HuH-7 (cell line): Measurements from ENCODE around the gene YWHAB.
A peak's percentile ranks its signal among the peaks of the same experiment; 100 is the strongest.
"Not testable (repeated sequence)": the region's sequence is repeated elsewhere in the genome, so short reads cannot be mapped to it uniquely, and the experiment has no call there.

ENCODE experiments used
- DNase-seq: peaks from one replicate; pipeline ENCODE4 v3.0.0; 2011; ENCODE audit warnings: low spot score

The YWHAB gene

GRCh38 chr20:44866703-44867335 is 18.7 kb upstream of the YWHAB start:
- DNase-seq, result no peak

- DNase-seq, result no peak
These were observed 16.0 kb upstream of the YWHAB start for GRCh38 chr20:44869471-44869870.

GRCh38 chr20:44882360-44882759 is 3.1 kb upstream of the YWHAB start:
- DNase-seq, result not testable (repeated sequence)

GRCh38 chr20:44883214-44883902 is 2.1 kb upstream of the YWHAB start:
- DNase-seq, result no peak

GRCh38 chr20:44884907-44885391 is 556 bp upstream of the YWHAB start:
- DNase-seq, result no peak

GRCh38 chr20:44886266-44886651 is 754 bp downstream of the YWHAB start:
- peak; percentile 14 for DNase-seq

GRCh38 chr20:44886828-44887227 is 1.3 kb downstream of the YWHAB start:
- DNase-seq, result no peak

GRCh38 chr20:44887466-44887865 is 2.0 kb downstream of the YWHAB start:
- no peak for DNase-seq

- no peak for DNase-seq
These were observed 3.0 kb downstream of the YWHAB start for GRCh38 chr20:44888226-44889103.

GRCh38 chr20:44891826-44892225 is 6.3 kb downstream of the YWHAB start:
- no peak for DNase-seq

- no peak for DNase-seq
These were observed 9.5 kb downstream of the YWHAB start for GRCh38 chr20:44894959-44895358.

- no peak for DNase-seq
These were observed 11.1 kb downstream of the YWHAB start for GRCh38 chr20:44896583-44896982.

- DNase-seq, result no peak
These were observed 11.6 kb downstream of the YWHAB start for GRCh38 chr20:44897133-44897532.

- no peak for DNase-seq
These were observed 14.8 kb downstream of the YWHAB start for GRCh38 chr20:44900231-44900854.

GRCh38 chr20:44901974-44902373 is 16.5 kb downstream of the YWHAB start:
- DNase-seq, result no peak

GRCh38 chr20:44904377-44904776 is 18.9 kb downstream of the YWHAB start:
- DNase-seq, result no peak

- DNase-seq, result no peak
These were observed 23.7 kb downstream of the YWHAB start for GRCh38 chr20:44908987-44909871.

- DNase-seq, result peak; percentile 86
These were observed 24.6 kb downstream of the YWHAB start, which contains the start of gene PABPC1L for GRCh38 chr20:44909872-44910689. Gene PABPC1L, plus strand, starts transcription at chr20:44910060. Its CDS starts 84 bp downstream, at chr20:44910144.

GRCh38 chr20:44910690-44911262 is 25.3 kb downstream of the YWHAB start:
- peak; percentile 32 for DNase-seq
